LNCaP clone FGC (cell line): ENCODE results near the gene CCDC7.

Source experiments
- DNase-seq: peaks from one replicate; pipeline ENCODE4 v3.0.0-alpha.2; 2011; ENCODE audit warnings: low read depth
- H3K4me3 ChIP-seq: 2 replicates; pipeline ENCODE4 v1.5.1; 2011; ENCODE audit warnings: mild to moderate bottlenecking, low read depth, low read length, control low read depth
- CTCF ChIP-seq: IDR thresholded peaks from 2 replicates; pipeline ENCODE4 v1.5.1; 2012; ENCODE audit warnings: mild to moderate bottlenecking; ENCODE audit not compliant: control insufficient read depth, insufficient read depth; ENCODE audit errors: extremely low read depth

Gene CCDC7

DNA sequence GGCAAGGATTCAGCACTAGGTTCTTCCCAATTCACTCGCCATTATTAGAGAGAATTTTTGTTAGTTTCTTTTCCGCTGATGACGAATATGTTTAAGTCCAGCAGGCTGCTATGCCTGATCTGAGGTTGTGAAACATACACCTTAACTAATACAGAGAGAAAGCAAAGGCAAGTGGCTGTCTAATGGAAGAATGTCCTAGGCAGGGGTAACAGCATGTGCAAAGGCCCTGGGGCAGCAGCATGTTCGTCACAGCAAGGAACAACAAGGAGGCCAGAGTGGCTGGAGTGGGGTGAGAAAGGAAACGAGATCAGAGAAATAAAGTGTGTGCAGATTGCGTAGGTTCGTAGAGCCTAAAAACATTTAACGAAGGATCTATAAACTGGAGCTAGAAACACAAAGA, 35.4 kb upstream of the CCDC7 start:
- DNase-seq = no peak
- no peak for TF ChIP-seq CTCF
- no peak overlapping the region for H3K4me3 ChIP-seq

DNA sequence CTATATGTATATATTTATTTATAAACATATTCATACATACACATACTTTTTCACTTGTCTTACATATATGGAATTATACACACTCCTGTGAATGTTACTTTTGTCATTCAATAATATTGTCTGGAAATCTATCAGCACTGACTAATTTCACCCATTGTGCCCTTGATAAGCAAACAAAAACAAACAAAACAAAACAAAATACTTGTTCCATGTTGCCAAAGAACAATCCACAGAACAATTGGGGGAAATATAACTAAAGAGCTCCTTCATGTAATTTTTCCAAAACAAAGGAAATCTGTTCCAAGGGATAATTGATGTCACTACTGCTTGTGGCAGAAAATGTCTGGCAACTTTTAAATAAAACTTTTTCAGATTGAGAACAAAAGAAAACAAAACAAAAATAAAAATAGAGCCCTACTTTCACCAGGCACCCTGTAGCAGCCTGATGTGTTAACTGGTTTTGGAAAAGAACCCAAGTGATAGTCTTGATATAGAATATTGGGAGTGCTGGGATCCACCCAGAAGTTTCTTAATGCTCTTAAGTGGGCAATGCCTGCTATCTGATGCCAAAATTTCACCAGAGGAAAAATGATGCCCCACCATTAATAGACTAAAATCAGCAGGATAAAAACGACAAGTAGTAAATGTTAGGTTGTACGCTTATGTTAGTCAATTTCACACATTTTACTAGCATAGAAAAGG, 34.0 kb upstream of the CCDC7 start:
- TF ChIP-seq CTCF = no peak
- no peak for DNase-seq
- H3K4me3 ChIP-seq = no peak overlapping the region

DNA sequence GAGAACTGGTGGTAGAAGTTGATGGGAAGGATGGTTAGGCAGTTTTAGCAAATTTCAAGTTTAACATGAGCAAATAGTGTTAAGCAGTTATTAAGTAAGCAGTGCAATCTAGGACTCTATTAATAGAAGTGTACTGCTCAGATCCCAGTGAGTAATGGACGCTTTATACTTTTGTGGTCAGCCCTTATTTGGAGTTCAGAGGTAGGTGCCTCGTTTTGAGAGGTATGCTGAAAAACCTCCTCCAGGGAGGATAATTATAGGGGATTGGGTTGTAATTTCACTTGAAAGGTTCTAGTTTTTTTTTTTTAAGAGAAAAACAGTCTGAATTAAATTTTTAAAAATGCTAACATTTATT, 33.5 kb upstream of the CCDC7 start:
- no peak for TF ChIP-seq CTCF
- no peak for DNase-seq
- no peak overlapping the region for H3K4me3 ChIP-seq

GRCh38 chr10:32413513-32413912, 32.4 kb upstream of the CCDC7 start:
- no peak for DNase-seq
- TF ChIP-seq CTCF = no peak
- no peak overlapping the region for H3K4me3 ChIP-seq

DNA sequence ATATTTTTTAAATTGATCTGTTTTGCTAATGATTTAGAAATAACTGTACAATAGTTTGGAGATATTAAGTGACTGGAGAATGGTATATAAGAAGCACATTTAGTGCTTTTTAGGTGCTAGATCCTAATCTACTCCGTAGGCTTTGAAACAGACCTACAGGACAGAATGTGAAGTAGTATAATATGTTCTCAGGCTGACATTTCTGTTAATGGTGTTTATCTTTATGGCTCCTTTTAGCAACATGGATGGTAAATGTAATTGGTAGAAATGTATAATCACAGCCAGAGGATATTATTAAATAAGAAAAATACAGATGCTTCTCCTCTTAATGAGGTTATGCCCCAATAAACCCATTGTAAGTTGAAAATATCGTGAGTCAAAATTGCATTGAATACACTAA, 30.6 kb upstream of the CCDC7 start:
- TF ChIP-seq CTCF = no peak
- H3K4me3 ChIP-seq = no peak overlapping the region
- DNase-seq = no peak

GRCh38 chr10:32417911-32418547, 27.9 kb upstream of the CCDC7 start:
- no peak for TF ChIP-seq CTCF
- H3K4me3 ChIP-seq = no peak overlapping the region
- peak; percentile 1 for DNase-seq

DNA sequence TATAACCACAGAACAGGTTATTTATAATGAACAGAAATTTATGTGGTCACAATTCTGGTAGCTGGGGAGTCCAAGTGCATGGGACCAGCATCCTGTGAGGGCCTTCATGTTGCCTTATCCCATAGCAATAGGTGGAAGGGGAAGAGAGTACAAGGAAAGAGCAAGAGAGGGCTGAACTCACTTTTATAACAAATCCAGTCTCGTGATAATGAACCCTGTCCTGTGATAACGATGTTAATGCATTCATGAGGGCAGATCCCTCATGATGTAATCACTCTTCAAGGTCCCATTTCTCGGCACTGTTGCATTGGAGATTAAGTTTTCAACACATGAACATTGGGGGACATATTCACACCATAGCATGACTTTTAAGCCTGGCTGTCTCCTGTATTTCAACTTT, 27.4 kb upstream of the CCDC7 start:
- no peak for TF ChIP-seq CTCF
- no peak overlapping the region for H3K4me3 ChIP-seq
- DNase-seq = no peak
